HG03457 (cell line): Measurements from ENCODE around the gene WNT6.
"Not testable (repeated sequence)": the region's sequence is repeated elsewhere in the genome, so short reads cannot be mapped to it uniquely, and the experiment has no call there.

Source experiments
- ATAC-seq: cut with Tn5 transposase; IDR thresholded peaks from one replicate; pipeline ENCODE4 v1.9.1; 2021; ENCODE audit warnings: moderate number of reproducible peaks; ENCODE audit not compliant: unreplicated experiment

Gene WNT6

DNA sequence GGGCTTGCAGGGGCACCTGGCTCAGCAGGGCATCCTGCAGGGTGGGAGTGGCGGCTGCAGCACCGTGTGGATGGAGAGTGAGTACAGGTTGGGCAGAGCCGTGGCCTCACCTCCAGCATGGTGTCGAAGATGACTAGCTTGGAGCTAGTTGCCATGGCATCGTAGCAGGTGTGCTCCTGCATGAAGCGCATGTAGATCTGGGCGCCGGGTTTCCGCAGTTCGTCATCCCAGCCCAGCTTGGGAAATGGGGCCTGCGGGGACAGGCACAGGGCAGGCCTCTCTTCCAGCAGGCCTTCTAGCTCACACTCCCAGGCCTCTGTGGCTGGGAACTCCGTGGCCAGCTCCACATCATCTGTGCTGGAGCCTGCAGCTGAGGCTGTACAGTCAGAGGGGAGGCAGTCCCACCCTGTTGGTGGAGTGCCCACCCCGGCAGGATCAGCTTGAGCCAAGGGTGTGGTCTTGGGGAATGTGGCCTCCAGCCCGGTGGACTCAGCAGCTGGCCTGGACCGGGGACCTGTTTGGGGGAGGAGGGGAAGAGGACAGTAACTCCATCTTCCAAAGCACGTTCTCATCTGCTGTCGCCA lies 29.6 kb upstream of the WNT6 start:
- no peak for ATAC-seq

GRCh38 chr2:218830526-218831306 lies 28.9 kb upstream of the WNT6 start:
- no peak for ATAC-seq

- ATAC-seq, result no peak
Measured at GRCh38 chr2:218831378-218831990, 28.1 kb upstream of the WNT6 start, which contains the start of gene PRKAG3. TSS of gene PRKAG3 (minus strand) at chr2:218831803.

DNA sequence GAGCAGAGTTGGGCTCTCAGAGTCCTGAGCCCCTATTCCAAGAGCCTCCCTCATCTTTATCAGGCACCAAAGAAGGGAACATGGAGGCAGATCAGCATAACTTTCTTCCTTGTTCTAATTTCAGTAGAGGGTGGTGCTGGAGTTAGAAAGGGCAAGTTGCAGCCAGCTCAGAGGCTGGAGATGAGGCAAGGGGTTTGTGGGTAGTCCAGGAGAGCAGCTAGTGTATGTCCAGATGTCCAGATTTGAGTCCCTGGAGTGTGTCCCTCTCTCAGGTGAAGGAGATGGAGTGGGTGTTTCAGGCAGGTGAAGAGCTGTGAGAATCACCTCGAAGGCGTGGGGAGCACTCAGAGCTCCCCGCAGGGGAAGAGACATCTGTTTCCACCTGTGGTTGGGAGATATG lies 27.5 kb upstream of the WNT6 start:
- ATAC-seq, result no peak

- ATAC-seq, result no peak
Measured at GRCh38 chr2:218832520-218832919, 27.1 kb upstream of the WNT6 start.

GRCh38 chr2:218833023-218833609 lies 26.5 kb upstream of the WNT6 start:
- ATAC-seq, result no peak

GRCh38 chr2:218834685-218835084 lies 24.9 kb upstream of the WNT6 start:
- ATAC-seq, result no peak

GRCh38 chr2:218837495-218837894 lies 22.1 kb upstream of the WNT6 start:
- ATAC-seq, result no peak

DNA sequence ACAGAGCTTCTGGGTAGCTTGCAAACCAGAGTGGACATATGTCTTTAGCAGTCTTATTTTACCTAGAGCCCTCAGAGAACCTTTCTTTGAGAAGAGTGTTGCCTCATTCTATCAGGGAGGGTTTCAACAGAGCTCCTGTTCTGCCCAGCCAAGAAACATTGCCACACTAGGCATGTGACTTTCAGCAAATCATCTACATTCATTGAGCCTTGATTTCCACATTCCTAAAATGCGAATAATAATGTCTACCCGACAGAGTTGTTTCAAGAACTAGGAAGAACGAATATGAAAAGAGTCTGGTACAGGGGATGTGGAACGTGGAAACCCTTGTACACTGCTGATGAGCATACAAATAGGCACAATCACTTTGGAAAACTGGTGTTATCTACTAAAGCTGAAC lies 20.2 kb upstream of the WNT6 start:
- no peak for ATAC-seq

- no peak for ATAC-seq
Measured at GRCh38 chr2:218839888-218840287, 19.7 kb upstream of the WNT6 start.

- ATAC-seq, result not testable (repeated sequence)
Measured at GRCh38 chr2:218844334-218844733, 15.3 kb upstream of the WNT6 start.

DNA sequence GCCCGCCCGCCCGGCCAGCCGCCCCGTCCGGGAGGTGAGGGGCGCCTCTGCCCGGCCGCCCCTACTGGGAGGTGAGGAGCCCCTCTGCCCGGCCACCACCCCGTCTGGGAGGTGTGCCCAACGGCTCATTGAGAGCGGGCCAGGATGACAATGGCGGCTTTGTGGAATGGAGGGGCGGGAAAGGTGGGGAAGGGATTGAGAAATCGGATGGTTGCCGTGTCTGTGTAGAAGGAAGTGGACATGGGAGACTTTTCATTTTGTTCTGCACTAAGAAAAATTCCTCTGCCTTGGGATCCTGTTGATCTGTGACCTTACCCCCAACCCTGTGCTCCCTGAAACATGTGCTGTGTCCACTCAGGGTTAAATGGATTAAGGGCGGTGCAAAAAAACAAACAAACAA lies 12.6 kb upstream of the WNT6 start:
- not testable (repeated sequence) for ATAC-seq

- ATAC-seq, result no peak
Measured at GRCh38 chr2:218849721-218850120, 9.9 kb upstream of the WNT6 start.

GRCh38 chr2:218850796-218851195 lies 8.8 kb upstream of the WNT6 start:
- no peak for ATAC-seq

- no peak for ATAC-seq
Measured at GRCh38 chr2:218851286-218851685, 8.3 kb upstream of the WNT6 start.

- ATAC-seq, result no peak
Measured at GRCh38 chr2:218852911-218853667, 6.5 kb upstream of the WNT6 start.

DNA sequence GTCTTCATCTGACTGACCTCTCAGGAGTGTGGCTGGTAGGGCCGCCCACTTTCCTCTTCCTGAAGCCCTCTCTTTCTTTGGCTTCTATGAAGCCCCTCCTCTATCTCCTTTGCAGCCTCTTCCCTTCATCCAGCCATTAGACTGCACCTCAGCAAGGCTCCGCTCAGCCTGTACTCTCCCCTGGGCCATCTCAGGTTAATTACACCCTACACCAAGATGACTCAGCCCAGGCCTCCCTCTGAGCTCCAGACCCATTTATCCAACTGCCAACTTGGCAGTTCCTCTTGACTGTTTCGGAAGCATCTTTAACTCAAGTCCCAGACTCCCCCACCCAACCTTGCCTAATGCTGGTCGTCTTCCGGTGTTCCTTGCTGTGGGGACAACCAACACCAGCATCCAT lies 5.8 kb upstream of the WNT6 start:
- ATAC-seq, result no peak

GRCh38 chr2:218854860-218855259 lies 4.7 kb upstream of the WNT6 start:
- no peak for ATAC-seq

DNA sequence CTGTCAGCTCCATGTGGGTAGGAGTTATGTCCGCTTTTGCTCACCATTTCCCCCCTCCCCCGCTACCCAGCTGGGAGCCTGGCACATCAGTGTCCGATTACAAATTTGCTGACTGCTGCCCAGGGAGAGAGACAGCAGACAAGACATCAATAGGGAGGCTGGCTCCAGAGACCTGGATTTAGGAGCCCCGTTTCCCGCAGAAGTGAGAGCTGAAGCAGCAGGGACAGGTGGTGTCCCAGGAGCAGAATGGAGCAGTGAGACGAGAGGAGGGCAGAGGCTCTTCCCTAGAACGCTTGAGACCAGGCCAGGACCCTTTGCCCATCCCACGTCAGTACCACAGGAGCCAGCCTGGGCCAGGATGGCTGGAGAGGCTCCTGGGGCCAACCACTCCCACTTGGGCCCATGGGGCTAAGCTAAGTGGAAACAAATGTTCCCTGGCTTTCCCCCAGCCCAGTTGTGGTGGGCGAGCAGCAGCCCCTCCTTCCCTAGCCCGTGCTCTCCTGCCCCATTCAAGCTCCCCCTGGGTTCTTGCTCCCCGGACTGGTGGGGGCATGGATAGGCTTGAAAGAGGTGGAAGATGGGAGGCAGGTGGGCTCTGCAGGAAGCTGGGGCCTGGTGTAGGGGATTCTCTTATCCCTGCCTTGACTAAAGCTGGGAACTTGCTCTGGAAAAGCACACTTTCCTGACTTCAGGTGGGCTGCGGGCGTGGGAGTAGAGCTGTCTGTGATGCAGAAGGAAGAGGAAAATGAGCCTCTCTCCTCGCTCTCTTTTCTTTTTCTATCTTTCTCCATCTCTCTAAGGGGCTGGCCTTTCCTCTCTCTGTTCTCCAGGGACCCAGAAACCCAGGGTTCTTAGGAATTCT lies 4.1 kb upstream of the WNT6 start:
- no peak for ATAC-seq
